DND-41 (cell line): Measurements from ENCODE around the gene IL1RN.

Source experiments
- CTCF ChIP-seq: IDR thresholded peaks from 2 replicates; pipeline ENCODE4 v1.5.1; 2012; ENCODE audit warnings: borderline replicate concordance, low read length, moderate library complexity, mild to moderate bottlenecking; ENCODE audit not compliant: poor library complexity, severe bottlenecking; ENCODE audit errors: extremely low read depth
- EZH2 ChIP-seq: IDR thresholded peaks from 3 replicates; pipeline ENCODE4 v1.6.1; 2012; ENCODE audit warnings: borderline replicate concordance, low read depth, mild to moderate bottlenecking, moderate library complexity, low read length, inconsistent platforms; ENCODE audit not compliant: severe bottlenecking

- no peak for TF ChIP-seq CTCF
- no peak for TF ChIP-seq EZH2
These were observed 510 bp downstream of the IL1RN start for GRCh38 chr2:113127646-113128570.
